A549 treated with CORT108297 at 1 μM for 4 hours (cell line): ENCODE data around the gene EPHA3. TPM values are rescaled to one million over a fixed set of nuclear protein-coding genes. Genes with fewer than 3 reads are reported as not detected.

Experiments used
- total RNA-seq: library from RNA; stranded (reverse); fragments of 200-300 nt; extraction: Qiagen RNA extraction; gene quantifications from 5 replicates; pipeline ENCODE4 v1.2.3, GENCODE V29; 2022

The EPHA3 gene
- total RNA-seq: not detected in 5 replicates

GRCh38 chr3:89107461-89108290 lies at the start of gene EPHA3:
Gene EPHA3, plus strand, starts transcription at chr3:89107621. Its CDS starts 128 bp downstream, at chr3:89107749.

